Colon (tissue), 2 donors: ENCODE measurements around the gene PKIG.

Experiments used
- FAIRE-seq: peaks from 2 replicates; lab custom pipeline; 2012; peaks lifted over from hg19 to GRCh38; lab: Jason Lieb, UNC
- donor health status: control.
- donor health status: control.

PKIG gene

GRCh38 chr20:44664131-44664530, 81.8 kb downstream of the PKIG start:
- no peak for FAIRE-seq

GRCh38 chr20:44666066-44666465, 83.7 kb downstream of the PKIG start:
- FAIRE-seq: no peak
